ENCODE results near the gene STK38L.

The STK38L gene

GRCh38 chr12:27244689-27245488 is 803 bp downstream of the STK38L start:
- H2BK5ac ChIP-seq (ENCODE audit: low read length), result no peak overlapping the region
- no peaks in the 10 kb centered on the region for H3K36me3 ChIP-seq (ENCODE audit: control insufficient read depth, insufficient read depth, low read length)
- no peak overlapping the region for H3K4ac ChIP-seq (ENCODE audit: low read depth, low read length)
- H3K79me1 ChIP-seq (ENCODE audit: low read length), result peaks cover 7% of the 10 kb centered on the region
- no peak overlapping the region for H2BK120ac ChIP-seq (ENCODE audit: low read depth, low read length)
- H3K23ac ChIP-seq (ENCODE audit: low read length), result peak overlapping the region; percentile 53
- H3K79me2 ChIP-seq (ENCODE audit: control insufficient read depth, insufficient read depth, low read length), result peaks cover 12% of the 10 kb centered on the region
- peak overlapping the region; percentile 52 for H3K27ac ChIP-seq (ENCODE audit: low read depth, low read length)
- H3K4me2 ChIP-seq (ENCODE audit: low read length), result peak overlapping the region; percentile 95
- DNase-seq, result peak; percentile 26
- no peak overlapping the region for H2BK15ac ChIP-seq (replicated peaks; ENCODE audit: low read depth)
- H3K56ac ChIP-seq (ENCODE audit: low read length), result peak overlapping the region; percentile 95
- H3K9ac ChIP-seq (ENCODE audit: low read length), result peak overlapping the region; percentile 94
- H4K5ac ChIP-seq (ENCODE audit: low read length), result no peak overlapping the region
- H3K27me3 ChIP-seq (ENCODE audit: insufficient read depth, low read length, poor library complexity), result no peaks in the 10 kb centered on the region
- peak overlapping the region; percentile 32 for H3K18ac ChIP-seq (ENCODE audit: low read length)
- no peaks in the 10 kb centered on the region for H3K4me1 ChIP-seq (ENCODE audit: control insufficient read depth, low read depth, low read length)
- no peak overlapping the region for H2AK5ac ChIP-seq (ENCODE audit: low read length)
- H4K8ac ChIP-seq (ENCODE audit: low read depth, low read length), result no peak overlapping the region
- WGBS (ENCODE audit: extremely low coverage, insufficient coverage, low lambda C conversion rate), result no CpG with 5 or more reads among the region's 18 CpGs
- H3K4me3 ChIP-seq (ENCODE audit: low read length), result peak overlapping the region; percentile 97

GRCh38 chr12:27246141-27246540 is 2.1 kb downstream of the STK38L start:
- H3K79me1 ChIP-seq (ENCODE audit: low read length), result peaks cover 7% of the 10 kb centered on the region

GRCh38 chr12:27246774-27247173 is 2.7 kb downstream of the STK38L start:
- Histone ChIP-seq H3K56ac (ENCODE audit: low read length) (no peak overlapping the region), H2BK120ac (ENCODE audit: low read depth, low read length) (no peak overlapping the region), H3K4me2 (ENCODE audit: low read length) (no peak overlapping the region), H4K5ac (ENCODE audit: low read length) (no peak overlapping the region), H3K4me3 (ENCODE audit: low read length) (no peak overlapping the region), H3K27ac (ENCODE audit: low read depth, low read length) (no peak overlapping the region), H3K79me1 (ENCODE audit: low read length) (peaks cover 7% of the 10 kb centered on the region), H3K27me3 (ENCODE audit: insufficient read depth, low read length, poor library complexity) (no peaks in the 10 kb centered on the region), H3K4me1 (ENCODE audit: control insufficient read depth, low read depth, low read length) (no peaks in the 10 kb centered on the region), H3K23ac (ENCODE audit: low read length) (no peak overlapping the region), H4K8ac (ENCODE audit: low read depth, low read length) (no peak overlapping the region), H2BK5ac (ENCODE audit: low read length) (no peak overlapping the region), H3K9ac (ENCODE audit: low read length) (no peak overlapping the region), H3K79me2 (ENCODE audit: control insufficient read depth, insufficient read depth, low read length) (peaks cover 12% of the 10 kb centered on the region), H3K36me3 (ENCODE audit: control insufficient read depth, insufficient read depth, low read length) (no peaks in the 10 kb centered on the region), H3K4ac (ENCODE audit: low read depth, low read length) (no peak overlapping the region), H2BK15ac (replicated peaks; ENCODE audit: low read depth) (no peak overlapping the region), H2AK5ac (ENCODE audit: low read length) (no peak overlapping the region), H3K18ac (ENCODE audit: low read length) (no peak overlapping the region)
- no peak for DNase-seq
- no CpG with 5 or more reads among the region's 5 CpGs for WGBS (ENCODE audit: extremely low coverage, insufficient coverage, low lambda C conversion rate)

More at GRCh38 chr12:27246141-27246540, 2.1 kb downstream of the STK38L start:
- H4K8ac ChIP-seq (ENCODE audit: low read depth, low read length), result no peak overlapping the region
- H3K4me2 ChIP-seq (ENCODE audit: low read length), result no peak overlapping the region
- no peak overlapping the region for H3K9ac ChIP-seq (ENCODE audit: low read length)
- H2AK5ac ChIP-seq (ENCODE audit: low read length), result no peak overlapping the region
- no peak overlapping the region for H2BK120ac ChIP-seq (ENCODE audit: low read depth, low read length)
- H2BK5ac ChIP-seq (ENCODE audit: low read length), result no peak overlapping the region
- no peak overlapping the region for H3K4ac ChIP-seq (ENCODE audit: low read depth, low read length)
- no peak for DNase-seq
- H4K5ac ChIP-seq (ENCODE audit: low read length), result no peak overlapping the region
- H3K18ac ChIP-seq (ENCODE audit: low read length), result no peak overlapping the region
- H3K23ac ChIP-seq (ENCODE audit: low read length), result no peak overlapping the region
- no peaks in the 10 kb centered on the region for H3K4me1 ChIP-seq (ENCODE audit: control insufficient read depth, low read depth, low read length)
- H3K4me3 ChIP-seq (ENCODE audit: low read length), result no peak overlapping the region
- no peak overlapping the region for H3K27ac ChIP-seq (ENCODE audit: low read depth, low read length)
- H3K56ac ChIP-seq (ENCODE audit: low read length), result peak overlapping the region; percentile 57
- peaks cover 12% of the 10 kb centered on the region for H3K79me2 ChIP-seq (ENCODE audit: control insufficient read depth, insufficient read depth, low read length)
- no peak overlapping the region for H2BK15ac ChIP-seq (replicated peaks; ENCODE audit: low read depth)
- no peaks in the 10 kb centered on the region for H3K36me3 ChIP-seq (ENCODE audit: control insufficient read depth, insufficient read depth, low read length)
- WGBS (ENCODE audit: extremely low coverage, insufficient coverage, low lambda C conversion rate), result no CpG with 5 or more reads among the region's 2 CpGs
- no peaks in the 10 kb centered on the region for H3K27me3 ChIP-seq (ENCODE audit: insufficient read depth, low read length, poor library complexity)

GRCh38 chr12:27252934-27253333 is 8.8 kb downstream of the STK38L start:
- Histone ChIP-seq H3K27ac (ENCODE audit: low read depth, low read length) (no peak overlapping the region), H2BK5ac (ENCODE audit: low read length) (no peak overlapping the region), H3K79me2 (ENCODE audit: control insufficient read depth, insufficient read depth, low read length) (peaks cover 7% of the 10 kb centered on the region), H4K5ac (ENCODE audit: low read length) (no peak overlapping the region), H3K4ac (ENCODE audit: low read depth, low read length) (no peak overlapping the region), H3K27me3 (ENCODE audit: insufficient read depth, low read length, poor library complexity) (no peaks in the 10 kb centered on the region), H2AK5ac (ENCODE audit: low read length) (no peak overlapping the region), H2BK15ac (replicated peaks; ENCODE audit: low read depth) (no peak overlapping the region), H3K36me3 (ENCODE audit: control insufficient read depth, insufficient read depth, low read length) (no peaks in the 10 kb centered on the region), H2BK120ac (ENCODE audit: low read depth, low read length) (no peak overlapping the region), H3K79me1 (ENCODE audit: low read length) (peaks cover 10% of the 10 kb centered on the region), H4K8ac (ENCODE audit: low read depth, low read length) (no peak overlapping the region), H3K23ac (ENCODE audit: low read length) (no peak overlapping the region), H3K4me2 (ENCODE audit: low read length) (no peak overlapping the region), H3K4me3 (ENCODE audit: low read length) (no peak overlapping the region), H3K56ac (ENCODE audit: low read length) (no peak overlapping the region), H3K4me1 (ENCODE audit: control insufficient read depth, low read depth, low read length) (no peaks in the 10 kb centered on the region), H3K18ac (ENCODE audit: low read length) (no peak overlapping the region), H3K9ac (ENCODE audit: low read length) (no peak overlapping the region)
- no peak for DNase-seq
- no CpG with 5 or more reads among the region's 2 CpGs for WGBS (ENCODE audit: extremely low coverage, insufficient coverage, low lambda C conversion rate)

- H3K56ac ChIP-seq (ENCODE audit: low read length), result no peak overlapping the region
- H3K36me3 ChIP-seq (ENCODE audit: control insufficient read depth, insufficient read depth, low read length), result no peaks in the 10 kb centered on the region
- H3K27me3 ChIP-seq (ENCODE audit: insufficient read depth, low read length, poor library complexity), result no peaks in the 10 kb centered on the region
- H3K4me1 ChIP-seq (ENCODE audit: control insufficient read depth, low read depth, low read length), result no peaks in the 10 kb centered on the region
- H3K4me2 ChIP-seq (ENCODE audit: low read length), result no peak overlapping the region
- H2BK120ac ChIP-seq (ENCODE audit: low read depth, low read length), result no peak overlapping the region
- no peak overlapping the region for H3K4ac ChIP-seq (ENCODE audit: low read depth, low read length)
- no peak for DNase-seq
- WGBS (ENCODE audit: extremely low coverage, insufficient coverage, low lambda C conversion rate), result no CpG with 5 or more reads among the region's 2 CpGs
- H3K79me2 ChIP-seq (ENCODE audit: control insufficient read depth, insufficient read depth, low read length), result peaks cover 5% of the 10 kb centered on the region
- no peak overlapping the region for H2BK5ac ChIP-seq (ENCODE audit: low read length)
- peaks cover 10% of the 10 kb centered on the region for H3K79me1 ChIP-seq (ENCODE audit: low read length)
- no peak overlapping the region for H2BK15ac ChIP-seq (replicated peaks; ENCODE audit: low read depth)
- no peak overlapping the region for H3K18ac ChIP-seq (ENCODE audit: low read length)
- H4K5ac ChIP-seq (ENCODE audit: low read length), result no peak overlapping the region
- H3K27ac ChIP-seq (ENCODE audit: low read depth, low read length), result no peak overlapping the region
- H2AK5ac ChIP-seq (ENCODE audit: low read length), result no peak overlapping the region
- H3K9ac ChIP-seq (ENCODE audit: low read length), result no peak overlapping the region
- no peak overlapping the region for H3K4me3 ChIP-seq (ENCODE audit: low read length)
- no peak overlapping the region for H3K23ac ChIP-seq (ENCODE audit: low read length)
- H4K8ac ChIP-seq (ENCODE audit: low read depth, low read length), result no peak overlapping the region
These were observed 9.3 kb downstream of the STK38L start for GRCh38 chr12:27253347-27253746.

DNA sequence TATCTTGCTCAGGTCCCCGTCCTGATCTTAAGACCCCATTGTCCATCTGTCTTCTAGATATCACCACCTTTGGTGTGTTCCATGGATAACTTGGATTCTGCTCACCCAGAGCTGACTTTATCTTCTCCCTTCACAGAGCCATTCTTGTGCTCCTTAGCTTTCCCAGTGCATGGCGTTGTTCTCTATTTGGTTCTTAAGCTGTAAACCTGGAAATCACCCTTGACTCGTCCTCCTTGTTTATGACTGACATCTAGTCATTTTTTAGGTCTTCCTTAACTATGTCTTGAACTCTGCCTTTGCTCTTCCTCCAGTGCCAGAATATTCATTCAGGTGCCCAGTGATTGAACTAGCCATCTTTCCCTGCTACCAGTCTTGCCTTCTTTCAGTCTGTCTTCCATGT is 11.7 kb downstream of the STK38L start:
- H3K36me3 ChIP-seq (ENCODE audit: control insufficient read depth, insufficient read depth, low read length), result no peaks in the 10 kb centered on the region
- no peak overlapping the region for H3K23ac ChIP-seq (ENCODE audit: low read length)
- no peak overlapping the region for H3K4me2 ChIP-seq (ENCODE audit: low read length)
- H2BK15ac ChIP-seq (replicated peaks; ENCODE audit: low read depth), result no peak overlapping the region
- peaks cover 5% of the 10 kb centered on the region for H3K79me2 ChIP-seq (ENCODE audit: control insufficient read depth, insufficient read depth, low read length)
- H3K27ac ChIP-seq (ENCODE audit: low read depth, low read length), result no peak overlapping the region
- WGBS (ENCODE audit: extremely low coverage, insufficient coverage, low lambda C conversion rate), result no CpG with 5 or more reads among the region's 3 CpGs
- no peak overlapping the region for H3K9ac ChIP-seq (ENCODE audit: low read length)
- H2AK5ac ChIP-seq (ENCODE audit: low read length), result no peak overlapping the region
- no peak overlapping the region for H3K56ac ChIP-seq (ENCODE audit: low read length)
- H3K4ac ChIP-seq (ENCODE audit: low read depth, low read length), result no peak overlapping the region
- H3K79me1 ChIP-seq (ENCODE audit: low read length), result peaks cover 11% of the 10 kb centered on the region
- H3K27me3 ChIP-seq (ENCODE audit: insufficient read depth, low read length, poor library complexity), result no peaks in the 10 kb centered on the region
- DNase-seq, result no peak
- H2BK120ac ChIP-seq (ENCODE audit: low read depth, low read length), result no peak overlapping the region
- no peak overlapping the region for H2BK5ac ChIP-seq (ENCODE audit: low read length)
- H3K18ac ChIP-seq (ENCODE audit: low read length), result no peak overlapping the region
- no peaks in the 10 kb centered on the region for H3K4me1 ChIP-seq (ENCODE audit: control insufficient read depth, low read depth, low read length)
- no peak overlapping the region for H4K5ac ChIP-seq (ENCODE audit: low read length)
- H4K8ac ChIP-seq (ENCODE audit: low read depth, low read length), result no peak overlapping the region
- H3K4me3 ChIP-seq (ENCODE audit: low read length), result no peak overlapping the region
